DLD1 (cell line): ENCODE results near the gene NEUROD1.

ENCODE experiments used
- in situ Hi-C: cut with HindIII; loops from 2 replicates; pipeline ENCODE4 v1.10.0; 2017; ENCODE audit warnings: low sequenced_read_pairs

The NEUROD1 gene

DNA sequence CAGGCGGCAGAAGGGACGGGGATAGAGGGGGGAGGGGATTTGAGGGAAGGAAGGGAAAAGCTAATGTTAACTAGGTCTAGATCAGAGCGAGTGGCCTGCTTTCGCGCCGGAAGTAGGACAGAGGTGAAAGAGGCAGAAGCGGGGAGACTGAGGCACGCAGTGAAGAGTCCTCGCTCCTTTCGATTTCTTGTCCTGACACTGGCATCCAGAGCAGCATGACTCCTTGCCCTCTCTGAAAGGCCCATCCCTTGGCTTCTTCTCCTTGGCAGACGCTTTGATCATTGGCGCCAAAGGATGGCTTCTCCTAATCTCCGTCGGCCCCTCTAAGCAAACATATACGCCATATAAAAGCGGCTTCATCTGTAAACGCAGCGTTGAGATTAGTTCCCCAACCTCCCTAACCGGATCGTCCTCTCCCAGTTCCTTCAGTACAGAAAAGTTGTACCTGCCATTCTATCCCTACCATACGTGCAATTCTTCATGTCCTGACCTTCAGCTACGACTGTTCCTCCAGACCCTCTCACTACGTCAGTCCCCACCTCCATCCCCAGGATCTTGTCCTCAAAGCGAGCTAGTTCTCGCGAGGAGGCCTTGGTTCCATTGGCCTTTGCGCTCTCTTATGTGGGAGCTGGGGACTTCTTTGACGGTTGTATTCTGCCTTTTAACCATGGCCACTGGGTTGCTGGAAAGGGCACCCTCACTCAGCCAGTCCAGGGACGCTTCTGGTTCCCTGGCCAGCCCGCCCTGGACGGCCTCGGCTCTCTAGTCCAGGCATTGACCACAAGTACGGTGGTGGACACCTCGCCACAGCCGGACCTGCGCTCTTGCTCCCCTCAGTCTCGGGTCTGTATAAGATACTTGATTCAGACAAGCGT, 857 bp upstream of the NEUROD1 start:
- in situ Hi-C loops: no loop called here

DNA sequence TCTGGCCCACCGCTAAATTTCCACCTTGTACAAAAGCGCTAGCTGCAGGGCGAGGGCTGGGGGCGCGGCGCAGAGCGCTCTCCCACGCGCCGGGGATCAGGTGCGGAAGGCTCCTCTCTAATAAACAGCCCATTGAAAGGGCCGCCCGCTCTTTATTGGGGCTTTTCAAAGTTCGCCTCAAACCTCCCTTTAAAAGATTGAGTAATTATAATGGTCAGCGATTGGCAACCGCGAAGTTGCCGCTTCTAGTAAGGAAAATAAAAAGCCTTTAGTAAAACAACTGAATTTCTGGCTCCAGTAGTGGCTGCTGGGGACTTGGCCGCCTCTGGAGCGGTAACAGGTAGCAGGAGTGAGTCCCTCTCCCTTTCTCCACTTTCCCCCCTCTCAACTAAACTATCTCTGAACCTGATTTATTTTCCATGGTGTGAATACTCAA, 755 bp downstream of the NEUROD1 start:
- in situ Hi-C loops: no loop called here

DNA sequence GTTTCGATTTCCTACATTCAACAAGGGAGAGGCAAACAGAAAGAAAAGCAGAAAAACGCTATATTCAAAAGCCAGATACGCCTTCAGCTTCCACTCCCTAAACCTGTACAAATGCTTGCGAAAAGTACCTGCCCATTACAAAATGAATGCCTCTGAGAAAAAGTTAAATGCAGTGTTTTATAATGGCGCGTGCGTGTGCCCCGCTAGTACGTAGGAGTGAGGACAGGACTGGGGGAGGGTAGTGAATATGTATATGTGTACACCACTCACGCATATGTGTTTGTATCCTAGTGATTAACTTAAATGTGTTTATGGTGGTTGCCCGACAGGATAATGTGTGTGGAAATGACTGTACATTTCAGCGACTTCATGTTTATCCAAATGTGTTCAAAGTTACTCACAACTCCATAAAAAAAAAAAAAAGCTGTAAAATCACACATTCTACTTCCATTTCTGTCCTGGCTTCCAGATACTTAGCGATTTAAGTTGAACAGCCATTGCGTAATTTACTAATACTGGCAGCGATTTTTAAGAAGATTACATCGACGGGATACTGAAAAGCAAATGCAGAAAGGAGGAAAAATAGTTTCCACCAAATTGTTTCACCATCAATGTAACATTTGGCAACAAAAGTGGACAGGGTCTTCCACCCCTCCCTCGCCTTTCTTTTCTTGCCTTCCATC, 1.3 kb downstream of the NEUROD1 start:
- in situ Hi-C loops: no loop called here

DNA sequence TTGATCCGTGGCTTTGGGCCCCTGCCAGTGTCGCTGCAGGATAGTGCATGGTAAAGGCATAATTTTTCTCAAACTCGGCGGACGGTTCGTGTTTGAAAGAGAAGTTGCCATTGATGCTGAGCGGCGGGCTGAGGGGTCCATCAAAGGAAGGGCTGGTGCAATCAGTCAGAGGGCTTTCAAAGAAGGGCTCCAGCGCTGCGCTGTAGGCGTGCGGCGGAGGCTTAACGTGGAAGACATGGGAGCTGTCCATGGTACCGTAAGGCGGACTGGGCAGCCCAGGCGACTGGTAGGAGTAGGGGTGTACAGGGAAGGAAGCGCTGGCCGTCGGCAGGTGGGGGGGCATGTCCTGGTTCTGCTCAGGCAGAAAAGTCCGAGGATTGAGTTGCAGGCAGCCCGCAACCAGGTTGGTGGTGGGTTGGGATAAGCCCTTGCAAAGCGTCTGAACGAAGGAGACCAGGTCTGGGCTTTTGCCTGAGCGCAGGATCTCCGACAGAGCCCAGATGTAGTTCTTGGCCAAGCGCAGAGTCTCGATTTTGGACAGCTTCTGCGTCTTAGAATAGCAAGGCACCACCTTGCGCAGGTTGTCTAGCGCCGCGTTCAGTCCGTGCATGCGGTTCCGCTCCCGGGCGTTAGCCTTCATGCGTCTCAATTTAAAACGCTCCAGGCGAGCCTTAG, 2.3 kb downstream of the NEUROD1 start:
- in situ Hi-C loops: no loop called here

DNA sequence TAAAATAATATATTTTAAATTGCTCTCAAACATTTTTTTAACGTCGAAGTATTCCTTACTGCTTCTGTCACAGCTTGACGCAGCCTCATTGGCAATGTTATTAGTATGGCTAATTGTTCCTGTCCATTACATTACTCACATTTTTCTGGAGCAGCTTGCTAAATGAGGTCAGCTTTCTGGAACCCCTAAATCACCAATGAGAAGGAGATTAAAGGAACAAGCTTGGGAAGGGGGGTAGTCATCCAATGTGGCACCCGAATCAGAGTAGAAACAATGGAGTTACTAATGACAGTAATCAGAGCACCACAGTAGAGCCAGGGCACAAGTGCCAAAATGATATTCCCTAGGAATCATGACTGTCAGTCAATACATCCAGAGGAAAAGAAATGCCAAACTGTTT, 5.1 kb downstream of the NEUROD1 start:
- in situ Hi-C loops: no loop called here

DNA sequence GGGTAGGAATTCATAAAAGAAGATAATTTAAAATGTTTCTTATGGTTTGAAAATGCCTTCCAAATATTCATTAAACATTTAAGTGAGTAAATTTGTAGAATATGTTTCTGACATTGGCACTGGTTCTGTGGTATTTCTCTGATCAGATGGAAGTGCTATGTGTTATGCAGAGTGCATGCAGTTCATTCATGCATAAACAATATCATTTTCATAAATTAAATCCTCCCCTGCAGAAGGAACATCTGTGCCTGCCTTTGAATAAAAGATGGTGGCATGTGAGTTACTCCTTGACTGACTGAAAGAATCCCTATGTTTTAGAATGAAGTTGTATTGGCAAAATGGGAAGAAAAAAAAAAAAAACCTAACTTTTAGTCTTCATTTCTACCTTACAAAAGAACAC, 5.9 kb downstream of the NEUROD1 start:
- in situ Hi-C loops: no loop called here

DNA sequence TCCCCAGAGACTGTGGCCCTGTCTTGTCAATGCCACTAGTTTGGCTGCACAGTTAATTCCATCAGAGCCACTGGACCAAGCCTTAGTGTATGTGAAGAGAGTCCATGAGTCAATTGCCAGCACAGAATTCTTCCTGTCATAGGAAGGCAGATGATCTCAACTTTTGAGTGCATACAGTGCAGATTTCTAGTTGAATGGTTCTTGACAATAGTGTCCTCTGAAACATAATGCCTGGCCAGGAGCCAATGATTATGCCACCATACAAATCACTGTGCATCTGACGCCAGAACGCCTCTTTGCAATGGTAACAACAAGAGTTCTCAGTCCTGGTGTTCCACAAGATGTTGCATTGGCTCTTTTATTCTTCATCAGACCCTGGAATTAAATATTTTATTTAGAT, 7.1 kb downstream of the NEUROD1 start:
- in situ Hi-C loops: no loop called here

DNA sequence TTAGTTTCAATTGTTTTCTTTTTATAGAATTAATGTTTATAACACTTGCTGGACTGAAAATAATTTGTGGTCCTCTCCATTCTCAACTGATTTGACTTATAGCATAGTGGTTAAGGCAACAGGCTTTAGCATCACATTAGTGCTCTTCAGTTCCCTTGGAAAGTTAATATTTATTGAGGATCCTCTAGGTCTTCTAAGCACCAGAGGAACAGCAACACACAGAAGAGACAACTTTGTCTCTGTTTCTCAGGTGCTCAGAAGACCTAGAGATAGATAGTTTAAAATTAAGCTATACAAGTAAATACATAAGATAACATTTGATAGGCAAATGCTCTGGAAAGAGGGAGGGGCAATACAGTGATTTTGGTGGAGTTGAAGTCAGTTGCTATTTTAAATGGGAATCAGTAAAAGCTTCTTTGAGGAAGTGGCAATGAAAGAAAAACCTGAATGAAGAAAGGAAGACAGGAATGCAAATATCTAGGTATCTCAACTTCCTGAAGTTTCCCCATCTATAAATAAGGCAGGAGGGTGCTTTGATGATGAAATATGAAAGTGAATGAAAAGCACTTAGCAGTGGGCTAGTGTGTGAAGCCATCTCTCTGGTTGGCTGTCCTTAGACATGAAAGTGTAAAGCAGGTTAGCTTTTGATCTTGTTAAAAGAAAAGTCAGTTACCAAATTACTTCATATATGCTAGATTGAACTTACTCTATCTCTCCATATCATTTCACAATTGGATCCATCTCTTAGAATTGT, 7.9 kb downstream of the NEUROD1 start:
- in situ Hi-C loops: no loop called here

DNA sequence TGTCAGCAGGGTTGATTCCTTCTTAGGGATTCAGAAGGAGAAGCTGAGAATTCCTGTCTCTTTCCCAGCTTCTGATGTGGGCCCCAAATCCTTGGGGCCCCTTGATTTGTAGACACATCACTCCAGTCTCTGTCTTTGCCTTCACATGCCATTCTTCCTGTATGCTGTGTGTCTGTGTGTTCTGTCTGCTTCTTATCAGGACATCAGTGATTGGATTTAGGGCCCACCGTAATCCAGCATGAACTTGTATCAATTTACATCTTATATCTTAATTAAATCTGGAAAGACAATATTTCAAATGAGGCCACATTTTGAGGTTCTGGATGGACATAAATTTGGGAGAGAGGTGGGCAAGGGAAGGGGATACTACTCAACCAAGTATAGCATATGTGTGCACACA, 9.7 kb downstream of the NEUROD1 start:
- in situ Hi-C loops: no loop called here

DNA sequence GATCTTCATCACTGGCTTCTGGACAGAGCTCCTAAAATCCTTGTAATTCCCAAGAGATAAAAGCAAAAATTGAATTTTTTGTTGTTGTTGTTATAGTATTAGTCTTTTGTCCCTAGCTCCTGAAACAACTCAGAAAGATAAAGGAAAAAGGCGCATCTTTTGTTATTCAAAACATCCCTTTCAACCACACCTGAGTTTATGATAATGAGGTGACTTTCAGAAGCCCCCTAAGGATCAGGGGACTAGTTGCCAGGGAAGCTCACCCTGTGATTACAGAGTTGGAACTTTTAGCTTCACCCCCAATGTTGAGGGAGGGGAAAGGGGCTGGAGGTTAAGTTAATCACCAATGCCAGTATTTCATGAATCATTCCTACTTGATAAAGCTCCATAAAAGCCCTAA, 13.1 kb downstream of the NEUROD1 start:
- in situ Hi-C loops: no loop called here

DNA sequence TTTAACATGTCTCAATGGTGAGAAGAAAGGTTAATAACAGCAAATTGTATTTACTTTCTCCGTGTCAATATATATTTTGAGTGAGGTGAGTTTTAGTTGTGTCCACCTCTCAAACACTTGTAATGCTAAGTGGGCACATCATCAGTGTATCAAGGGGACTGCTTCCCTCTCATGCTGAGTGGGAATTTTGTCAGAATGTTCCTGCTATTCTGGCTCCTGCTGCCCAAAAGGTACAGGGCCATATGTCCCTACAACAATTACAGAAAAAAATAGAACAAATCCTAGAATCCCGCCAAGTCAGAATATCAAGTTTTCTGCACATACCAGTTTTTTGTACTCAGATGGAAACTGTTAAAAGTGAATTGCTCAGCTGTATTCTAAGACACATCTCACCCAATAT, 18.0 kb downstream of the NEUROD1 start:
- in situ Hi-C loops: no loop called here

DNA sequence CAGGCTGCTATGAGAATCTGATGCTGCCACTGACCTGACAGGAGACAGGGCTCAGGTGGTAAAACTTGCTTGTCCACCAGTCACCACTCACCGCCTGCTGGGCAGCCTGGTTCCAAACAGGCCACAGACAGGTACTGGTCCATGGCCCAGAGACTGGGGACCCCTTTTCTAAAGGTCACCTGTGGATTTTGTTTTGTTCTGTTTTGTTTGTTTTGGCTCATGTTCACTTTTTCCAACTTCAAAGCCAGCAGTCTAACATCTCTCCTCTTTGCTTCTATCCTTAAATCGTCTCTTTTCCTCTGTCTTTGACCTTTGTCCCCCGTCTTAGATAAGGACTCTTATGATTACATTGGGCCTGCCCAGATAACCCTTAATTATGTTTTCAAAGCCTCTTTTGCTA, 20.1 kb downstream of the NEUROD1 start:
- in situ Hi-C loops: no loop called here

DNA sequence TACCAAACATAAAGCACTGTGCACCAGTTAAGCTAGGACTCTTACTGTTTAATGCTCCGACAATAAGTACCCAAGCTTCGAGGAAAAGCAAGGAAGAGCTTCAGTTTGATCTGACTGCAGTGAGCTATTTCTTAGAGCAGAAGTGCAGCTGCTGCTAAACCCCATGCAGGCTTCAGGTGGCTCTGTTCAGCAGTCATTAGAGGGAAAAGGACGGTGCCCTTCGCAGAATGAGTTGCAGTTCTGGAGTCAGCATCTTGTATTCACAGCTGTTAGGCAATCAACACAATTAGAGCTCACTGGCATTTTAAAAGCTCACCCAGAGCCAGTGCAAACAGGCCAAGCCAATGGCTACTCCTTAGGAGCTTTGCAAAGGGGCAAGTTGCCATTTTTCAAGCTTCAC, 21.9 kb downstream of the NEUROD1 start:
- in situ Hi-C loops: no loop called here

DNA sequence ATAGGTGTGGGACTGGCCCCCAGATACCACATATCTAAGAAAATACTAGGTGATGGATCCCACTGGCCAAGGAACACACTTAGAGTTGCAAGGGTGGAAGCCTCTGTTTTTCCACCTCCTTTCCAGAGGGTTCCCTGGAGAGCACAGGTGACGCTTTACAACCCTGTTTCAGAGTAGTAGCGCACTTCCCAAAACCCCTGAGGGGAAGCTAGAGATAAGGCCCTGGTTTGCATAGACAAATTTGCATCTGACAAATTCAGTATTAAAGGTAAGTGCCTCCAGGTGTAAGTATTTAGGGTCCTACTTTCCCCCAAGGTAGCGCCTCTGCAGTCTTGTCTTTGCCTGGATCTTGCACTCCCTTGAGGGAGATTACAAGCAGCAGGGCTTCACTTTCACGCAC, 22.9 kb downstream of the NEUROD1 start:
- in situ Hi-C loops: no loop called here

DNA sequence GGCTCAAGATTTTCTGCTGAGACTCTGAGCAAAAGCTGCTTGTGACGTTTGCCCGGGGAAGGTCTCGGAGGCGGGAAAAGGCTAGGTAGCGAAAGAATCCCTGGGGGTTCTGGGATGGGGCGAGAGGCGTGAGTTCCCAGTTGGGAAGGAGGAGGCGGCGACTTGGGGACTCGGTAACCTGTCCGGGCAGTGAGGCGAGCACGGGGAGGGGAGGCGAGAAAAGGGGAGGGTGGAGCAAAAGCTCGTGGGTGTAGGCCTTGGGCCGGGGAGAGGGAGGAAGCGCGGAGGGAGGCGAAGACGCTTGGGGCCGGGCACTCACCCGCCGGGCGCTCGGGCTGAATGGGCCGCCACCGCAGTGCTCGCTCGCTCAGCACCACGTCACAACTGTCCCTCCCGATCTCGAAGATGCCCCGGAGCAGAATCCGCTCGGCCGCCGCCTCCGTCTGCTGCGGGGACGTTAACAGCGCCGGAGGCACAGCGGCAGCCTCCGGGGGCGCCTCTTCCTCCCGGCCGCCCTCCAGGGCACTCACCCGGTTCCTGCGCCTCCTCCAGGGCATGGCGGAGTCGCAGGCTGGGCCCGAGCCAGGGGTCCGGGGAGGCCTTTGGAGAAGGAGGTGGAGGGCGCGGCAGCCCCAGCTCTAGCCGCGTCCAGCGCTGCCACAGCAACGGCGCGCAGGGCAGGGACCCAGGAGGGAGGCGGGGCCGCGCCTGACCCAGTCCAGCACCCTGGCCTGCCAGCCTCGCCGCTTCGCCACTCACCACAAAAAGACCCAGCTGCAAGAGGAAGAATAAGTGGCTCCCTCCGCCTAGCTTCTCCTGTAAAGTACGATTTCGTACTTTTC, 23.6 kb downstream of the NEUROD1 start, which contains the start of gene CERKL:
TSS of gene CERKL (minus strand) at position 656 of the 842 bp plus-strand sequence. CDS start at position 557, 99 bp downstream.
- in situ Hi-C loops: no loop called here

DNA sequence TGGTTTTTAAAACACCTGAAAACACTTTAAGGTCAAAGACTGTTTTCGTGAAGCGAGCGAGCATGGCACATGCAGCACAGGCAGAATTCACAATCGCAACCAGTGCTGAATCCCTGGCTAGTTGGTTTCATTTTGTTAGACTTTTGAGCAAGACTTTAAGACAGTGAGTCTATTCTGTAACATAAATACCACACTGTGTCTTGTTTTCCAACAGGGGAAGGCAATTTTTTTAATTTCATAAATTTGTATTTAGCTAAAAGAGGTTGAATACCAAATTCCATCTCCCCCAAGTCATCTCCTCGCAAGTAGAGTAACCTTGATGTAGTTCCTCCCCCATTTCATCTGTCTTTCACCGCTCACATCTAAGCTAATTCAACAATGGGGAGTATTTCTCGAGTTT, 24.8 kb downstream of the NEUROD1 start:
- in situ Hi-C loops: no loop called here

DNA sequence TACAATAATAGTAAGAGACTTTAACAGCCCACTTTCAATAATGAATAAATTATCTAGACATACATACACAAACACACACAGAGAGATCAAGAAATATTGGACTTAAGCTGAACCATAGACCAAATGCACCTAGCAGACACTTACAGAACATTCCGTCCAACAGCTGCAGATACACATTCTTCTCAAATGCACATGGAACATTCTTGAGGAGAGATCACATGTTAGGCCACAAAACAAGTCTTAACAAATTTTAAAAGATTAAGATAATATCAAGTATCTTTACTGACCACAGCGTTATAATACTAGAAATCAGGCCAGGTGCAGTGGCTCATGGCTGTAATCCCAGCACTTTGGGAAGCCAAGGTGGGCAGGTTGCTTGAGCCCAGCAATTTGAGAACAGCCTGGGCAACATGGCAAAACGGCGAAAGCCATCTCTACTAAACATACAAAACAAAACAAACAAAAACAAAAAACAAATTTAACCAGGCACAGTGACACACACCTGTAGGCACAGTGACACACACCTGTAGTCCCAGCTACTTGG, 30.8 kb downstream of the NEUROD1 start:
- in situ Hi-C loops: no loop called here

DNA sequence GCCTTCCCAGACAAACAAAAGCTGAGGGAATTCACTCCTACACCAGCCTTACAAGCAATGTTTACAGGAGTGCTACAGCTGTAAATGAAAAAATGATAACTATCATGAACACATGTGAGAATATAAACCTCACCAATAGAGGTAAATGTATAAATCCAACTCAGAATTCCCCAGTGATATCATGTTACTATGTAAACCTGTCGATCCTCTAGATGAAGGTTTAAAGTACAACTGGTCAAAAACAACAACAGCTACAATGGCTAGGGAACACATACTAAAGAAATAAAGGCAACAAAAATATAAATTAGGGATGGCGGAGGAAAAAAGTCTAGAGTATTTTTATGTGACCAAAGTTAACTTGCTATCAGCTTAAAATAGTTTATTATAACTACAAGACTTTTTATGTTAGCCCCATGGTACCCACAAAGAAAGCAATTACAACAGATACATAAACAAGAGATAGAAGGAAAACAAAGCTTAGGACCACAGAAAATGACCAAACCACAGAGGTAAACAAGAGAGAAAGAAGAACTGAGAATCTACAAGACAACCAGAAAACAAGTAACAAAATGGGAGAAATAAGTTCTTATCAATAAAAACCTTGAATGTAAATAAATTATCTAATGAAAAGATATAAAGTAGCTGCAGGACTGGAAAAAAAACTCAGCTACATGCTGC, 31.7 kb downstream of the NEUROD1 start:
- in situ Hi-C loops: no loop called here

DNA sequence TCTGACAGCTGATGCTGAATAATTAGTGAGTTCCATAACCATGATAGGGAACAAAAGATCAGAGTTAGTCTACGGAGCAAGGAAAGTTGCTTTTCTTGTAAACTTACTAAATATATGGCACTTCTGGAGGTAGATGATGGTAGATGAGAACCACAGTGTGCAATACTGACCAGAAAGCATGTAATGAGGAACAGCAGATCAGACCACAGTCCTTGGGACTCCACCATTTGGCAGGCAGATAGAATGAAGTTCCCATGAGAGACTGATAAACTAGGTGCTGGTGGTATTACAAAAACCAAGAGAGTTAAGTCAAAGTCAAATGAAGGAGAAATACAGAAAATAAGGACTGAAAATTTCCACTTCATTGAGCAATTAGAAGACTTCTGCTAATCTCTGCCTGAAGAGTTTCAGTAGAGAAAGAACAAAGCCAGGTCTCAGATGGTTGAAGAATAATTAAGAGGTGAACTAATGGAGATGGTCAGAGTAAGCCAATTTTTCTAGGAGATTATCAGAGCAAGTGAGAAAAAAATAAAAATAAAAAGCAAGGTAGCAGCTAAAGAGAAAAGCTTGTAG, 33.8 kb downstream of the NEUROD1 start:
- in situ Hi-C loops: no loop called here
